ENCODE results near the gene AKR1C3. TPM values are rescaled to one million over a fixed set of nuclear protein-coding genes. Genes with fewer than 3 reads are reported as not detected.
"Not testable (repeated sequence)": the region's sequence is repeated elsewhere in the genome, so short reads cannot be mapped to it uniquely, and the experiment has no call there.

AKR1C3 gene
- total and polyA plus RNA-seq, 2 experiments from 2014 or later, result 6.9 to 9.1 TPM

GRCh38 chr10:5109861-5110260 lies 15.6 kb downstream of the AKR1C3 start:
- not testable (repeated sequence) for H3K4me1 Mint-ChIP-seq; H3K27ac Mint-ChIP-seq; H3K27ac ChIP-seq (ENCODE audit: low read depth); H3K4me1 ChIP-seq (ENCODE audit: insufficient read depth); H3K4me3 Mint-ChIP-seq; ATAC-seq; DNase-seq (ENCODE audit: low spot score); H3K27me3 ChIP-seq (ENCODE audit: insufficient read depth); H3K4me2 ChIP-seq; H3F3A ChIP-seq (replicated peaks; ENCODE audit: low read depth); H2AFZ ChIP-seq; H3K27me3 Mint-ChIP-seq (ENCODE audit: insufficient read depth, low read depth, poor library complexity); H3K4me3 ChIP-seq; H3K9me2 ChIP-seq (ENCODE audit: insufficient read depth); H4K20me1 ChIP-seq (replicated peaks; ENCODE audit: insufficient read depth); H3K79me2 ChIP-seq (replicated peaks; ENCODE audit: insufficient read depth); H3K36me3 ChIP-seq (ENCODE audit: insufficient read depth)
- H3K9me3 Mint-ChIP-seq, result peaks cover 42% of the 10 kb centered on the region
- peaks cover 13% of the 10 kb centered on the region; the same call in 2 of the 3 replicates for H3K36me3 Mint-ChIP-seq (ENCODE audit: low read depth)

GRCh38 chr10:5116621-5117020 lies 22.4 kb downstream of the AKR1C3 start:
- TF ChIP-seq ETS1 (IDR thresholded peaks at IDR 0.05) (no peak), CTCF (conservative IDR thresholded peaks at IDR 0.05; ENCODE audit: low read depth in 2 of 2) (no peak), EZH2phosphoT487 (IDR thresholded peaks at IDR 0.05; ENCODE audit: unreplicated experiment) (no peak), EZH2 (IDR thresholded peaks at IDR 0.05; ENCODE audit: low read depth, unreplicated experiment) (no peak), ZNF114 (CRISPR knock-in tag; IDR thresholded peaks at IDR 0.05) (no peak), REST (IDR thresholded peaks at IDR 0.05; ENCODE audit: unreplicated experiment) (no peak), JUNB (IDR thresholded peaks at IDR 0.05; ENCODE audit: unreplicated experiment) (no peak), POLR2AphosphoS5 (IDR thresholded peaks at IDR 0.05; ENCODE audit: low read depth) (no peak)
- Histone ChIP-seq H4K20me1 (replicated peaks; ENCODE audit: insufficient read depth) (no peaks in the 10 kb centered on the region), H3K4me1 (ENCODE audit: insufficient read depth) (no peaks in the 10 kb centered on the region), H3K27ac (ENCODE audit: low read depth) (no peak overlapping the region), H2AFZ (no peak overlapping the region), H3K36me3 (ENCODE audit: insufficient read depth) (no peaks in the 10 kb centered on the region), H3K27me3 (ENCODE audit: insufficient read depth) (no peaks in the 10 kb centered on the region), H3K79me2 (replicated peaks; ENCODE audit: insufficient read depth) (no peaks in the 10 kb centered on the region), H3K4me2 (no peak overlapping the region), H3K9me2 (ENCODE audit: insufficient read depth) (no peaks in the 10 kb centered on the region), H3F3A (replicated peaks; ENCODE audit: low read depth) (no peaks in the 10 kb centered on the region), H3K4me3 (no peak overlapping the region)
- Mint-ChIP-seq H3K36me3 (ENCODE audit: low read depth) (peaks cover 6% of the 10 kb centered on the region; the same call in 2 of the 3 replicates), H3K4me3 (no peak overlapping the region), H3K4me1 (no peaks in the 10 kb centered on the region), H3K9me3 (peaks cover 64% of the 10 kb centered on the region), H3K27me3 (ENCODE audit: insufficient read depth, low read depth, poor library complexity) (peaks cover 2% of the 10 kb centered on the region), H3K27ac (no peak overlapping the region)
- DNase-seq (ENCODE audit: low spot score) (no peak), ATAC-seq (no peak)

Measured in GM23338 (cell line).